ENCODE results near the gene PCDH10. TPM values are rescaled to one million over a fixed set of nuclear protein-coding genes. Genes with fewer than 3 reads are reported as not detected.

Gene PCDH10
- total RNA-seq, 4 donors from 2014 or later = under 0.01 to 0.46 (median 0.16) TPM; not detected in 1

- DNase-seq (ENCODE audit: low spot score) = no peak
- no peak for ATAC-seq (ENCODE audit: low FRiP score)
- TF ChIP-seq, protein P1, sequence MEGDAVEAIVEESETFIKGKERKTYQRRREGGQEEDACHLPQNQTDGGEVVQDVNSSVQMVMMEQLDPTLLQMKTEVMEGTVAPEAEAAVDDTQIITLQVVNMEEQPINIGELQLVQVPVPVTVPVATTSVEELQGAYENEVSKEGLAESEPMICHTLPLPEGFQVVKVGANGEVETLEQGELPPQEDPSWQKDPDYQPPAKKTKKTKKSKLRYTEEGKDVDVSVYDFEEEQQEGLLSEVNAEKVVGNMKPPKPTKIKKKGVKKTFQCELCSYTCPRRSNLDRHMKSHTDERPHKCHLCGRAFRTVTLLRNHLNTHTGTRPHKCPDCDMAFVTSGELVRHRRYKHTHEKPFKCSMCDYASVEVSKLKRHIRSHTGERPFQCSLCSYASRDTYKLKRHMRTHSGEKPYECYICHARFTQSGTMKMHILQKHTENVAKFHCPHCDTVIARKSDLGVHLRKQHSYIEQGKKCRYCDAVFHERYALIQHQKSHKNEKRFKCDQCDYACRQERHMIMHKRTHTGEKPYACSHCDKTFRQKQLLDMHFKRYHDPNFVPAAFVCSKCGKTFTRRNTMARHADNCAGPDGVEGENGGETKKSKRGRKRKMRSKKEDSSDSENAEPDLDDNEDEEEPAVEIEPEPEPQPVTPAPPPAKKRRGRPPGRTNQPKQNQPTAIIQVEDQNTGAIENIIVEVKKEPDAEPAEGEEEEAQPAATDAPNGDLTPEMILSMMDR (IDR thresholded peaks at IDR 0.05) = no peak
Observed at GRCh38 chr4:133156096-133156495, 7.0 kb downstream of the PCDH10 start.

DNA sequence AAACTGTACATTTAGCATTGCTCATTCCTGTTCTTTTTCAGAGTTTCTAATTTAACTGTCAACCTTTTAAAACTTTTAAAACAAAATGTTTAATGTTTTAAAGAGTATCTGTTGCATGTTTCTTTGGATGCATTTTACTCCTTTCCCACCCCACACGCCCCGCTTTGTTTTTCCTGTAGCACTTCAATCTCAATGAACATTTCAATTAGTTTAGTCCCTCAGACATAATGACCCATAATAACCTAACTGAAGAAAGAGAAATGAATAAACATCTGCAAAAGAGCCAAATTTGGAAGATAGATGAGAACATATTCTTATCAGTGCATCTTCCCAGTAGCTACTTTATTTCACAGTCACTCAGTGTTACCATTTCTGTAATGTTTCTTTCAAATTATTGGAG lies 7.5 kb downstream of the PCDH10 start:
- DNase-seq (ENCODE audit: low spot score) = no peak
- no peak for ATAC-seq (ENCODE audit: low FRiP score)
- TF ChIP-seq, protein P1 (IDR thresholded peaks at IDR 0.05) = no peak

DNA sequence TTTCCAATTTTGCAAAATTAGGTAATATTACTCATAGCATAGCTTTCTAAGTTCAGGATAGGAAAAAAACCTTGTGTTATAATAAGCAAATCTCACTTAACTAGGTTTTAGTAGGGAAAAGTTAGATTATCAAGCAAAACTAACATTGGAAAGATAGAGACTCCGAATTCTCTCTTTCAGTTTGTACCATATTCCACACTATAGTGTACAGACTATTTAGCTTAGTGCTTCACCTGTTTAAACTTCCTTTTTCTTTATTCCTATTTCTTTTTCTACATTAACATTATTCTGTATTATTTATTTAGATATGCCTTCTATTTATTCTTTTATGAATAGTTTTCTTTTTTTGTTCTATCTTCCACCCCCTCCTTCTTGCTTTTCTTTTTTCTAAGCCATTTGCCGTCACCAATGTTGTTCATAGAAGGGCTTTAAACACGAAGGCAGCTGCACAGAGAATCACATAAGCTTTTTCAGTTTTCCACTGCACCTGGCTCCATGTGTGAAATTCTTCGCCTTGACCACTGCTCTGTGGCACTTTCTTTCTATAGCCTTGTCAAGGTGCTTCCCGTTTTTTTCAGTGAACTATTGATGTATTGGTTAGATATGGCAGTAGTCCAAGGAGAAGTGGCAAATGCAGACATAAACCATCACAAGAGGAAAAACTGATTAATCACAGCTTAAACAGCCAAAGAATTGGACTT lies 8.5 kb downstream of the PCDH10 start:
- DNase-seq (ENCODE audit: low spot score) (no peak), ATAC-seq (ENCODE audit: low FRiP score) (no peak)
- TF ChIP-seq, protein P1 (IDR thresholded peaks at IDR 0.05) = no peak

GRCh38 chr4:133160853-133161252 lies 11.8 kb downstream of the PCDH10 start:
- ATAC-seq (ENCODE audit: low FRiP score) (no peak), DNase-seq (ENCODE audit: low spot score) (no peak)
- TF ChIP-seq, protein P1 (IDR thresholded peaks at IDR 0.05) = no peak

GRCh38 chr4:133161570-133162295 lies 12.6 kb downstream of the PCDH10 start:
- TF ChIP-seq, protein P1 (IDR thresholded peaks at IDR 0.05) = no peak
- DNase-seq (ENCODE audit: low spot score) = no peak
- no peak for ATAC-seq (ENCODE audit: low FRiP score)

DNA sequence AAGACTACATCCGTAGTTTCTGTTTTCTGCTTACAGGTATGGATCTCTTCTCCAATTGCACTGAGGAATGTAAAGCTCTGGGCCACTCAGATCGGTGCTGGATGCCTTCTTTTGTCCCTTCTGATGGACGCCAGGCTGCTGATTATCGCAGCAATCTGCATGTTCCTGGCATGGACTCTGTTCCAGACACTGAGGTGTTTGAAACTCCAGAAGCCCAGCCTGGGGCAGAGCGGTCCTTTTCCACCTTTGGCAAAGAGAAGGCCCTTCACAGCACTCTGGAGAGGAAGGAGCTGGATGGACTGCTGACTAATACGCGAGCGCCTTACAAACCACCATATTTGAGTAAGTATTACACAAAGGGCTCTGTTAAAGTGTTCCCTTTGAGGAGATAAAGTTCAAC lies 13.8 kb downstream of the PCDH10 start:
- ATAC-seq (ENCODE audit: low FRiP score) (no peak), DNase-seq (ENCODE audit: low spot score) (no peak)
- TF ChIP-seq, protein P1 (IDR thresholded peaks at IDR 0.05) = no peak

- TF ChIP-seq, protein P1 (IDR thresholded peaks at IDR 0.05) = no peak
- ATAC-seq (ENCODE audit: low FRiP score) = no peak
- no peak for DNase-seq (ENCODE audit: low spot score)
Observed at GRCh38 chr4:133178956-133179355, 29.9 kb downstream of the PCDH10 start.

Data from omental fat pad (tissue), 4 donors.